Natural killer cell (primary cell): ENCODE results near the gene UTS2B. TPM values are rescaled to one million over a fixed set of nuclear protein-coding genes. Genes with fewer than 3 reads are reported as not detected.
A peak's percentile ranks its signal among the peaks of the same experiment; 100 is the strongest.
"Not testable (repeated sequence)": the region's sequence is repeated elsewhere in the genome, so short reads cannot be mapped to it uniquely, and the experiment has no call there.

ENCODE experiments used
- ATAC-seq, 3 donors: fragments of 150-1000 bp in 2 of 3; fragments of 200-7000 bp in 1 of 3; cut with Tn5 transposase; 1 replicate in 1 of 3; 2 replicates in 2 of 3; pipeline ENCODE4 v1.10.0; 2021; ENCODE audit warnings: mild to moderate bottlenecking in 2 of 3, moderate library complexity in 2 of 3
- DNase-seq, 2 donors: peaks; one replicate each; pipeline versions ENCODE4 v3.0.0 to v3.0.0-alpha.2; 2013 to 2021; ENCODE audit warnings: mixed read lengths in 1 of 2
- H3K27ac ChIP-seq: one replicate; pipeline ENCODE4 v1.5.1; 2013; ENCODE audit warnings: mild to moderate bottlenecking, low read length
- H3K27me3 ChIP-seq: one replicate; pipeline ENCODE4 v1.6.1; 2013; ENCODE audit warnings: low read length; ENCODE audit not compliant: control insufficient read depth, insufficient read depth
- H3K36me3 ChIP-seq: one replicate; pipeline ENCODE4 v1.6.1; 2013; ENCODE audit warnings: low read length; ENCODE audit not compliant: control insufficient read depth, insufficient read depth
- H3K4me1 ChIP-seq: one replicate; pipeline ENCODE4 v1.6.1; 2013; ENCODE audit warnings: low read length; ENCODE audit not compliant: control insufficient read depth, insufficient read depth
- H3K4me3 ChIP-seq: one replicate; pipeline ENCODE4 v1.5.1; 2013; ENCODE audit warnings: low read length
- H3K9me3 ChIP-seq: one replicate; pipeline ENCODE4 v1.6.1; 2013; ENCODE audit warnings: low read length; ENCODE audit not compliant: control insufficient read depth, insufficient read depth
- H3K27ac Mint-ChIP-seq, 2 donors: one replicate each; pipeline ENCODE4 v1.8.0; 2022; ENCODE audit warnings: mild to moderate bottlenecking in 2 of 2, mixed read lengths in 2 of 2, moderate library complexity in 1 of 2
- H3K27me3 Mint-ChIP-seq, 2 donors: one replicate each; pipeline ENCODE4 v1.8.0; 2022; ENCODE audit warnings: low read depth in 2 of 2, mixed read lengths in 2 of 2
- H3K36me3 Mint-ChIP-seq: one replicate; pipeline ENCODE4 v1.8.0; 2022; ENCODE audit warnings: mixed read lengths
- H3K4me1 Mint-ChIP-seq, 2 donors: one replicate each; pipeline ENCODE4 v1.8.0; 2022; ENCODE audit warnings: mixed read lengths in 2 of 2
- H3K4me3 Mint-ChIP-seq: one replicate; pipeline ENCODE4 v1.8.0; 2022; ENCODE audit warnings: mild to moderate bottlenecking, moderate library complexity, mixed read lengths
- H3K9me3 Mint-ChIP-seq, 2 donors: one replicate each; pipeline ENCODE4 v1.8.0; 2022; ENCODE audit warnings: mixed read lengths in 2 of 2
- WGBS: methylation state at CpG from one replicate; pipeline ENCODE4 v1.1.7; 2013; ENCODE audit warnings: missing lambda C conversion rate; ENCODE audit not compliant: insufficient coverage; 5-methylcytosine and 5-hydroxymethylcytosine counted together
- intact Hi-C: fragments of 100-400 bp; cut with micrococcal nuclease; formaldehyde crosslinking; loops from one replicate; pipeline ENCODE4 v1.14.2; 2022
- total RNA-seq, 4 donors: library from RNA; stranded (reverse); fragments of 120-200 nt in 1 of 4; gene quantifications; one replicate each; pipeline versions ENCODE4 v1.2.3 to v1.2.4, GENCODE V29; 2013 to 2022
- TF ChIP-seq, protein P1 (sequence below): fragments of 200-600 bp; IDR thresholded peaks from one replicate; pipeline ENCODE4 v1.8.0; 2022; ENCODE audit warnings: antibody characterized with exemption

The UTS2B gene
- total RNA-seq, 3 donors from 2014 or later (not counting 1 experiment from before 2014, with no cell fraction given), result 0.47 TPM; not detected in 2

DNA sequence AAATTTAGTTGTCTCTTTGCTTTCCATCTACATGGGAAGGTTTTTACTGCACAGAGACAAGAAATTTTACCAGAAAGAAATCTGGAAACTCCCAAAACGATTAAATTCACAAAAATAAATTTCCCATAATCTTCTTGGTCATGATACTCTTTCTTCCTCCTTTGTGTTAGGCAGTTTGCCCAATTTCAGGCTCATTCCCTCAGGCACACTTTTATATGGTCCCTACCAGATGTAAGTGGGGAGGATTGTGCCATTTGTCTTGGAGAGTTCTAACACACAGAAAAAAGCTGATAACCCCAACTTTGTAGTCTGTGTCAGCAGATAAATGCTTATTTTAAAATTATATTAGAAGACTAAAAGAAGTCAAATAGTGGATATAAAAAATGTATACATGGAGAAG, 50.2 kb downstream of the UTS2B start:
- Mint-ChIP-seq H3K4me3 (no peak overlapping the region), H3K36me3 (no peaks in the 10 kb centered on the region), H3K27me3 (peaks cover 3 to 6% of the 10 kb centered on the region in 2 donors), H3K9me3 (no peaks in the 10 kb centered on the region), H3K27ac (no peak overlapping the region), H3K4me1 (no peaks in the 10 kb centered on the region)
- Histone ChIP-seq H3K27ac (no peak overlapping the region), H3K27me3 (peaks cover 2% of the 10 kb centered on the region), H3K36me3 (no peaks in the 10 kb centered on the region), H3K4me3 (no peak overlapping the region), H3K9me3 (no peaks in the 10 kb centered on the region), H3K4me1 (no peaks in the 10 kb centered on the region)
- DNase-seq, result no peak
- TF ChIP-seq, protein P1, sequence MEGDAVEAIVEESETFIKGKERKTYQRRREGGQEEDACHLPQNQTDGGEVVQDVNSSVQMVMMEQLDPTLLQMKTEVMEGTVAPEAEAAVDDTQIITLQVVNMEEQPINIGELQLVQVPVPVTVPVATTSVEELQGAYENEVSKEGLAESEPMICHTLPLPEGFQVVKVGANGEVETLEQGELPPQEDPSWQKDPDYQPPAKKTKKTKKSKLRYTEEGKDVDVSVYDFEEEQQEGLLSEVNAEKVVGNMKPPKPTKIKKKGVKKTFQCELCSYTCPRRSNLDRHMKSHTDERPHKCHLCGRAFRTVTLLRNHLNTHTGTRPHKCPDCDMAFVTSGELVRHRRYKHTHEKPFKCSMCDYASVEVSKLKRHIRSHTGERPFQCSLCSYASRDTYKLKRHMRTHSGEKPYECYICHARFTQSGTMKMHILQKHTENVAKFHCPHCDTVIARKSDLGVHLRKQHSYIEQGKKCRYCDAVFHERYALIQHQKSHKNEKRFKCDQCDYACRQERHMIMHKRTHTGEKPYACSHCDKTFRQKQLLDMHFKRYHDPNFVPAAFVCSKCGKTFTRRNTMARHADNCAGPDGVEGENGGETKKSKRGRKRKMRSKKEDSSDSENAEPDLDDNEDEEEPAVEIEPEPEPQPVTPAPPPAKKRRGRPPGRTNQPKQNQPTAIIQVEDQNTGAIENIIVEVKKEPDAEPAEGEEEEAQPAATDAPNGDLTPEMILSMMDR, result no peak
- 60% methylated on average over 1 of the region's 1 CpG for WGBS
- no peak for ATAC-seq
- intact Hi-C loops, result no loop called here

DNA sequence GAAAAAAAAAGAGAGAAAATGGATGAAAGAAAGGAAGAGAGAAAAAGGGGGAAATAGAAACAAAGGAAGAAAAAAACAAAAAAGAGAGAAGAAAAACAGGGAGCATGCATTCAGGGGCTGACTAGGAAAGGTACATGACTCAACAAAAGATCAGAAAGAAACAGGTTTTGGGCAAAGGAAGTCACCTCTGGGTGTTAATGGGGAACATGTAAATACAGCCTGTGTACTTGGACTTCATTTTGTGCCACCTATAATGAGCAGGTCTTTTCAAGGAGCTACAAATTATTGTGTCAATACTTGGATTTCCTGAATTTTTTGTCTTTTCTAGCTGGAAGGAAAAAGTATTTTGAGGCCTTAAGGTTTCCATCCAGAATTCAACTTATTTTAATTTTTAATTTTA, 54.6 kb downstream of the UTS2B start:
- Histone ChIP-seq H3K27ac (no peak overlapping the region), H3K4me3 (no peak overlapping the region), H3K9me3 (no peaks in the 10 kb centered on the region), H3K4me1 (no peaks in the 10 kb centered on the region), H3K36me3 (no peaks in the 10 kb centered on the region), H3K27me3 (no peaks in the 10 kb centered on the region)
- H3K27ac Mint-ChIP-seq, result no peak overlapping the region
- TF ChIP-seq, protein P1, result no peak
- no peaks in the 10 kb centered on the region for H3K4me1 Mint-ChIP-seq
- no peak for ATAC-seq
- no peaks in the 10 kb centered on the region for H3K36me3 Mint-ChIP-seq
- no peaks in the 10 kb centered on the region for H3K27me3 Mint-ChIP-seq
- no peaks in the 10 kb centered on the region for H3K9me3 Mint-ChIP-seq
- H3K4me3 Mint-ChIP-seq, result no peak overlapping the region
- intact Hi-C loops, result no loop called here
- DNase-seq, result no peak

DNA sequence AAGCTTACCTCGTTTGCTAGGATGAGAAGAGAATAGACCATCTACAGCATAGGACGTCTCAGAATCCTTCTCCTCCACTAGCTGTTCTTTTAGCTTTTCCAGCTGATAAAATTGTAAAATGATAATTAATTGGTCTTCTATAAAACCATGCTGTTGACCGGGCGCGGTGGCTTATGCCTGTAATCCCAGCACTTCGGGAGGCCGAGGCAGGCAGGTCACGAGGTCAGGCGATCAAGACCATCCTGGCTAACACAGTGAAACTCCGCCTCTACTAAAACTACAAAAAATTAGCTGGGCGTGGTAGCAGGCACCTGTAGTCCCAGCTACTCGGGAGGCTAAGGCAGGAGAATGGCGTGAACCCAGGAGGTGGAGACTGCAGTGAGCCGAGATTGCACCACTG, 55.1 kb downstream of the UTS2B start:
- H3K27ac Mint-ChIP-seq, H3K4me1 Mint-ChIP-seq, intact Hi-C loops, H3K27me3 Mint-ChIP-seq, H3K27ac ChIP-seq, H3K27me3 ChIP-seq, ATAC-seq, H3K36me3 Mint-ChIP-seq, H3K4me3 Mint-ChIP-seq, DNase-seq, H3K4me3 ChIP-seq, H3K9me3 ChIP-seq, H3K9me3 Mint-ChIP-seq, H3K36me3 ChIP-seq, H3K4me1 ChIP-seq: not testable (repeated sequence)
- 90% methylated on average over 10 of the region's 14 CpGs for WGBS

DNA sequence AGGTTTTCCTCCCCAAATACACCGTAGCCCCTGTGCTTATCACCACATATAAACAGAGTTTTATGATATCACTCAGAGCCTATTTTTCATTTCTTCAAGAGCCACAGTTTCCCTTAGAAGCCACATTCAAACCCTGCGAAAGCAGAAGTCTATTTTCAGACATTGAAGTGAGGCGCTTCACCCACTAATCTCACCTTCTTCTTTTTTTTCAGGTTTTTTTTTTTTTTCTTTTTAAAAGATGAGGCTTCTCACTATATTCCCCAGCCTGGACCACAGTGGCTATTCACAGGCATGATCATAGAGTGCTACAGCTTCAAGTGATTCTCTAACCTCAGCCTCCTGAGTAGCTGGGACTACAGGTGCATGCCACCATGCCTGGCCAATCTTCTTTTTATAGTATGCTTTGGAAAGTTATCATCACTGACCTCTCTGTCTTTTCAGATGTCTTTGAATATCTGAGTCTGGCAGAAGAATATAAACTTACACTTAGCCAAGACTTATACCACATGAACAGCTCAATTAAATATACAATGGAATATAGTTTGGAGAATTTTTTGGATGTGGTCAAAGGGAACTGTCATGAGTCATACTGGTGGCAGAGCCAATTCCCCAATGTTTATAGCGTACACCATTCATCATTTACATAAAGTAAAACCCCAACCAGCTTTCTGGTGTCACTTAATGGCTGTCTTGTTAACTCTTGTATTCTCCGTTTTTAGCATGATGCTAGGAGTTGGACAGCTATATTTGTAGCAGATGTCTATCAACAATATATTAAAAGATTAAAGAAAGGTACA, 60.8 kb downstream of the UTS2B start:
- Mint-ChIP-seq H3K27me3 (no peaks in the 10 kb centered on the region), H3K36me3 (no peaks in the 10 kb centered on the region), H3K9me3 (no peaks in the 10 kb centered on the region), H3K4me1 (no peaks in the 10 kb centered on the region), H3K27ac (no peak overlapping the region), H3K4me3 (no peak overlapping the region)
- Histone ChIP-seq H3K27me3 (no peaks in the 10 kb centered on the region), H3K4me3 (no peak overlapping the region), H3K4me1 (no peaks in the 10 kb centered on the region), H3K36me3 (no peaks in the 10 kb centered on the region), H3K9me3 (no peaks in the 10 kb centered on the region), H3K27ac (peak overlapping the region; percentile 45)
- ATAC-seq, result no peak
- 20% methylated on average over 3 of the region's 5 CpGs for WGBS
- intact Hi-C loops, result no loop called here
- no peak for DNase-seq
- TF ChIP-seq, protein P1, result no peak
